NCI-H774 (cell line): ENCODE measurements around the gene ADARB2.
"Not testable (repeated sequence)": the region's sequence is repeated elsewhere in the genome, so short reads cannot be mapped to it uniquely, and the experiment has no call there.

Experiments used
- DNase-seq: peaks from one replicate; lab custom pipeline; 2025; lab: John Stamatoyannopoulos, UW

ADARB2 gene

DNA sequence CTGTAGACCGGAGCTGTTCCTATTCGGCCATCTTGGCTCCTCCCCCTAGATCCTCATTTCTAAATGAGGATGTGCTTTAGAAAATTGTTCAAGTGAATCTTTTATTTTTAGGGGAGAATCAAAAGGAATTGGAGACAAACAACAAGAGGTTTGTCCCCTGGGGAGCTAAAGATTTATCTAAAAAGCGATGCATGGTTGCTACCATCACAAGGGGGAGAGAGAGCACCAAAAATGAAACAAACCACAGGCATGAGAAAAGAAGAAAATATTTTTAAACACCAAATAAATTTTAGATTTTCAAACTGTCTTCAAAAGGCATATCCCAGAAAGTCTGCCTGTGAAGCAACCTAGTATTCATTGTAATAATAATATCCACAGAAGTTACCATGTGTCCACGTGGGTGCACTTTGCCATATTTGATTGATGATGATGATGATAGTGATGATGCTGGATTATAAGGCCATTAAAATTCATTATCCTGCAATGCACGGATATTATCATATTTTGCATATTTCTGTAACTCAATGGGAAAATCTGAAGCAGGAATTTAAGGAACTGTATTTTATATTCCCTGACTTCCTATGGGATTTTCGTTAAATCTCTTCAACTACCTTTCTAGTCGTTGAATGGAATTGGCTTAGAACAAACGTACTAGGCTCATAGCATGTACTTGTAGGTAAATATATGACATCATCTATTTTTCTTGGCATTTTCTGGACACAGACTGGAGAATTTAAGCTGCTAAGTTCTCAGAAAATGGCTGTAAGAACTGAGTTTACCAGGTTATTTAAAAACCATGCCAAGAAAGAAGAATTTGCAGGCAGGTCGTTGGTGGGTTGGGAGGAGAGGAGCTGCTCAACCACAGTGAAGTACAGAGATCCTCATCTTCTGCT is 509.6 kb downstream of the ADARB2 start:
- no peak for DNase-seq

DNA sequence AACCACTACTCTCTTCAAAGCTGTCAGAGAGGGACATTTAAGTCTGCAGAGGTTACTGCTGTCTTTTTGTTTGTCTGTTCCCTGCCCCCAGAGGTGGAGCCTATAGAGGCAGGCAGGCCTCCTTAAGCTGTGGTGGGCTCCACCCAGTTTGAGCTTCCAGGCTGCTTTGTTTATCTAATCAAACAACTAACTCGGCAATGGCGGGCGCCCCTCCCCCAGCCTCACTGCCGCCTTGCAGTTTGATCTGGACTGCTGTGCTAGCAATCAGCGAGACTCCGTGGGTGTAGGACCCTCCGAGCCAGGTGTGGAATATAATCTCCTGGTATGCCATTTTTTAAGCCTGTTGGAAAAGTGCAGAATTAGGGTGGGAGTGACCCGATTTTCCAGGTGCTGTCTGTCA is 510.4 kb downstream of the ADARB2 start:
- not testable (repeated sequence) for DNase-seq

DNA sequence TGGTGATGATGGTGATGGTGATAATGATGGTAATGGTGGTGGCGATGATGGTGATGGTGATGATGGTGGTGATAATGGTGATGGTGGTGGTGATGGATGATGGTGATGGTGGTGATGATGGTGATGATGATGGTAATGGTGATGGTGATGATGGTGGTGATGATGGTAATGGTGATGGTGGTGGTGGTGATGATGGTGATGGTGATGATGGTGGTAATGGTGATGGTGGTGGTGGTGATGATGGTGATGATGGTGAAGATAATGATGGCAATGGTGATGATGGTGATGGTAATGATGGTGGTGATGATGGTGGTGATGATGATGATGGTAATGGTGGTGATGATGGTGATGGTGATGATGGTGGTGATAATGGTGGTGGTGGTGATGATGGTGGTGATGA is 517.5 kb downstream of the ADARB2 start:
- DNase-seq, result not testable (repeated sequence)

DNA sequence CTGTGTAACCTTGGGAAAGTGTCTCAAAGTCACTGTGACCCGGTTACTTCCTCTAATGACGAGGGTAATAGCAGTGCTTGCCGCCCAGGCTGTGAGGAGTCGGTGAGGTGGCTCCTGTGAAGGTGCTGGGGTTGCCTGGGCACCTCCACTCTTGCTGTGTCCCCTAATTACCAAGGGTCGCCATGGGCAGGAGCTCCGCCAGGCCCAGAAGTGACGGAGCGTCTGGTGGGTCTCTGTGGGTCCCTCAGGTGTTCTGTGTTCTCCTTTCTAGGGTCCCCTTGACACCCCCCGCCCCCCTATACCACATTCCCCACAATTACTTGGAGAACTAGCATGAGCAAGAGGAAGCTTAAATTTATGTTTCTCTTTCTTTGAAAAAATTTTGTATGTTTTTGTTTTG is 519.7 kb downstream of the ADARB2 start:
- no peak for DNase-seq

DNA sequence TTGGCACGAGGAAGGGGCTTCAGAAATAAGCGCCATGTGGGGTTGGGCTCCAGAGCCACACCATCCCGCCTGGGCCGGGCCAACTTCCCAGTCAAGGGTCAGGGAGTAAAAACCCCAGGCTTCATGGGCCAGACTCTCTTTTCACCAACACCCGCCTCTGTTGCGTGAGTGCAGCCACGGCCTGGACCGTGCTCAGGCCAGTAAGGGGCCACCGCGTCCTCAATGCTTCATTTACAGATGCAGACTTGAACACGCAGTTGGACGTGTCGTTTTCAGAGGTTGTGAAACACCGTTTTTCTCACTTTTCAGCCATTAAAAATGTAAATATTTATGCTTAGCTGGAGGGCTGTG is 520.1 kb downstream of the ADARB2 start:
- DNase-seq, result no peak

DNA sequence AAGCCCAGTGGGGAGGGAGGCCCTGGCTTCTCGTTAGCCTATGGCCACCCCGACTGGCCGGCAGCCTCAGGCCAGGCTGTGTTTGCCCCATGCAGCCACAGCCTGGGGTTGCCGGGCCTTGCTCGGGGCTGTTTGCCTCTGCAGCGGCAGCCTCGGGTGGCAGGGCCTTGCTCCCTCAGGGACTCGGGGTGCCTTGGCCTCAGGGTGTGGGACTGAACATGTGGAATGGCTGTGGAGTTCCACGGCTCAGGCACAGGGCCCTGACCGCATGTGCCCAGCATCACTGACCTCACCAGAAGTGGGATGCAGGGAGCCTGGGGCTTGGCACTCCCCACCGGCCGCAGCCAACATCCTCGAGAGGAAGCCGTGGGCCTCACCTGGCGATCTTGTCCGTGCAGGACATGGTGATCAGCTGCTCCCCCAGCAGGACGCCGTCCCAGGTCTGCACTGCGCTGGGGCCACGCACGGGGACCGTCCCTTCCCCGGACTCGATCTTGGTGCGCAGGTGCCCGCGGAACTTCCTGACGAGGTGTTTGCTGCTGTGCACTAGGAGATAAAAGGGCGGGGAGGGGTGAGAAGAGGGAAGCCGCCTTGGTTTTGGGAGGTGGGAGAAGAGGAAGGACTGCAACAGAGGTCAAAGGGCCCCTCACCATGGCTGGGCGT is 520.6 kb downstream of the ADARB2 start:
- DNase-seq, result no peak

DNA sequence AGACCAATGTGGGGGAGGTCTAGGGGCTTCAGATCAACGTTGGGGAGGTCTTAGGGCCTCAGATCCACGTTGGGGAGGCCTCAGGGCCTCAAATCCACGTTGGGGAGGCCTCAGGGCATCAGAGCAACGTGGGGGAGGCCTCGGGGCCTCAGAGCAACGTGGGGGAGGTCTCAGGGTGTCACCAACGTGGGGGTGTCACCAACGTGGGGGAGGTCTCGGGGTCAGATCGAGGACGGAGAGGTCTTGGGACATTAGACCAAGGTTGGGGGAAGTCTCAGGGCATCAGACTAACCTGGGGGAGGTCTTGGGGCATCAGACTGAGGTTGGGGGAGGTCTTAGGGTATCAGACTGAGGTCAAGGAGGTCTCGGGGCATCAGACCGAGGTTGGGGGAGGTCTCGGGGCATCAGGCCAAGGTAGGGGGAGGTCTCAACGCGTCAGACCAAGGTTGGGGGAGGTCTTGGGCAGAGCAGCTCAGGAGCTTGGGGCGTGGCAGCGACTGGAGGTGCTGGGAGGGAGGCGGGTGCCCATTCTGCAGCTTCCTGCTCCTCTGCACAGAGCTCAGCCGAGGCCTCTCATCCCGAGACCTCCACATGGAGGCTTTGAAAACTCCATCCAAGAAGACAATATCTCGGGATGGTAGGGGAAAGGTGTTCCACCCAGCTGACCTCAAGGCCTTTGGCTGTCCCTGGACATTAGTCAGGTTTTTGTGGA is 521.3 kb downstream of the ADARB2 start:
- no peak for DNase-seq

DNA sequence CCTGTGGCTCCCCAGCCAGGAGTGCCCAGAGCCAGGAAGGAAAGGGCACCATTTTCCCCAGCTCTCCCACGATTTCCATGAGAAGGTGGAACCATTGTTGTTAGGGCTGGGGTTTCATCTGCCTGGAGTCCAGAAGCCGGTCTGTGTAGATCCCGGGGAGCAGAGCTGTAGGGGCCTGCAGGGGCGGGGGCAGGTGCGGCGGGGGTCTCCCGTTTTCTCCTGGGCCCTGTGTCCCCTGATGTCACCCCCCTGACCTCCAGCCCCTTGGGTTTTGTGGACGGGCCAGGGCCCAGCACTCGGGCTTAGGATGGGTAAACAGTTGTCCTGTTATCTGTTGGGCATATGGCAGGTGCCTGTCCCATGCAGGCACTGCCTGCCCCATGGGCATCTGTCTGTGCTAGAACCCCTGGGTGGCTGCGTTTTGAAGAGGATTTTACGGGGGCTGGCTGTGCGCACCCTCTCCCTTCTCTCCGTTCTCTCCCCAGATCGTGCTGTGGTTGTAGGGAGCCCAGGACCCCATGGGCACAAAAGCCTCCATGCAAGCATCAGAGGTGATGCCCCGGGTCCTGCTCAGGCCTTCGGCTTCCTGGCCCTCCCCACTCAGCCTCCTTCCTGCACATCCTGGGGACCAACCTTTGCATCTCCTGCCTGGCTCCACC is 522.3 kb downstream of the ADARB2 start:
- DNase-seq, result no peak

DNA sequence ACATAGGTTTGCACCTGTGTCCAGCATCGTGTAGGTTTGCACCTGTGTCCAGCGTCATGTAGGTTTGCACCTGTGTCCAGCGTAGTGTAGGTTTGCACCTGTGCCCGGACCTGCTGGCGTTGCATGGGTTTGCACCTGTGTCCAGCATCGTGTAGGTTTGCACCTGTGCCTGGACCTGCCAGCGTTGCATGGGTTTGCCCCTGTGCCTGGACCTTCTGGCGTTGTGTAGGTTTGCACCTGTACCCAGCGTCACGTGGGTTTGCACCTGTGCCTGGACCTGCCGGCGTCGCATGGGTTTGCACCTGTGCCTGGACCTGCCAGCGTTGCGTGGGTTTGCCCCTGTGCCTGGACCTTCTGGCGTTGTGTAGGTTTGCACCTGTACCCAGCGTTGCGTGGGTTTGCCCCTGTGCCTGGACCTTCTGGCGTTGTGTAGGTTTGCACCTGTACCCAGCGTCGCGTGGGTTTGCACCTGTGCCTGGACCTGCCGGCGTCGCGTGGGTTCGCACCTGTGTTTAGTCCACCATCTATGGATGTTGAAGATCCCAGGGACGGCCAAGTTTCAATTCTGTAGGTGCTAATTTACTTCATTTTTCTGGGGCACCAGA is 523.2 kb downstream of the ADARB2 start:
- DNase-seq, result no peak

DNA sequence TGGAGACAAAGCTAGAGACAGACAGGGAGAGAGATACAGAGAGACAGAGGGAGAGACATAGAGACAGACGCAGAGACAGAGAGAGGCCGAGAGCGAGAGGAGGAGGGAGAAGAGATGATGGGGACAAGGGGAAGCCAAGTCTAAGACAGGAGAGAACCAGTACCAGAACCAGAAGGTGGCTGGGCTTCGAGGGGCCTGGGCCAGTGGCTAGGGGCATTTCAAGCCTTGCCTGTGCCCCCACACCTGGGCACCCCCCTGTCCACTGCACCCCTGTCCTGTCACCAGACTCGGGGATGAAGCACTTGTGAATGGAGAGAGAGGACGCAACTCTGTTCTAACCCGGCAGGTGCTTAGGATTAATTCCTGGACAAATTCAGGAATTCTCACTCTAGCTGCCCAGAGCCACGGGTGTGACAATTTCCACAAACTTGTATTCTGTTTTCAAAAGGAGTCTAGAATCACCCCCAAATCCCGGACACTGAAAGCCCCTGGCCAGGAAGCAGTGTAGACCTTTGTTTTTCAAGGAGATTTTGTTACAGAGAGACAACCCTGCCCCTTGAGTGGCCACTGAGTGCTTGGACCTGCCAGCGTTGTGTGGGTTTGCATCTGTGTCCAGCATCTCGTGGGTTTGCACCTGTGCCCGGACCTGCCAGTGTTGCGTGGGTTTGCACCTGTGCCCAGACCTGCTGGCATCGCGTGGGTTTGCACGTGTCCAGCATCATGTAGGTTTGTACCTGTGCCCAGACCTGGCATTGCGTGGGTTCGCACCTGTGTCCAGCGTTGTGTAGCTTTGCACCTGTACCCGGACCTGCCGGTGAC is 523.9 kb downstream of the ADARB2 start:
- DNase-seq, result no peak

DNA sequence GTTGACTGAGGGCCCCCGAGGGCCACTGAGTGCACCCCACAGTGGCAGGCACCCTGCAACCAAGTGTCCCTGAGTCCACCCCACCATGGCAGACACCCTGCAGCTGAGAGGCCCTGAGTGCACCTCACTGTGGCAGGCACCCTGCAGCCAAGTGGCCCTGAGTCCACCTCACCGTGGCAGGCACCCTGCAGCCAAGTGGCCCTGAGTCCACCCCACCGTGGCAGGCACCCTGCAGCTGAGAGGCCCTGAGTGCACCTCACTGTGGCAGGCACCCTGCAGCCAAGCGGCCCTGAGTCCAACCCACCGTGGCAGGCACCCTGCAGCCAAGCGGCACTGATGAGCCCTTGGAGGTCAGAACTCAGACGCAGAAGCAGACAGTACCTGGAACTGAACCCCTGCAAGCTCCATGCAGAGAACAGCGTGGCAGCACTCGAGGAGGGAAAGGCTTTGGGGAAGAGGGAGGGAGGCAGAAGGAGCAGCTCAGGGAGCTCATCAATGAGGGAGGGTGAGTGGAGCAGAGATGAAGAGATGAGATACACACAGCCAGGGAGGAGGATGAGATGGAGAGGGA is 524.7 kb downstream of the ADARB2 start:
- DNase-seq, result no peak

DNA sequence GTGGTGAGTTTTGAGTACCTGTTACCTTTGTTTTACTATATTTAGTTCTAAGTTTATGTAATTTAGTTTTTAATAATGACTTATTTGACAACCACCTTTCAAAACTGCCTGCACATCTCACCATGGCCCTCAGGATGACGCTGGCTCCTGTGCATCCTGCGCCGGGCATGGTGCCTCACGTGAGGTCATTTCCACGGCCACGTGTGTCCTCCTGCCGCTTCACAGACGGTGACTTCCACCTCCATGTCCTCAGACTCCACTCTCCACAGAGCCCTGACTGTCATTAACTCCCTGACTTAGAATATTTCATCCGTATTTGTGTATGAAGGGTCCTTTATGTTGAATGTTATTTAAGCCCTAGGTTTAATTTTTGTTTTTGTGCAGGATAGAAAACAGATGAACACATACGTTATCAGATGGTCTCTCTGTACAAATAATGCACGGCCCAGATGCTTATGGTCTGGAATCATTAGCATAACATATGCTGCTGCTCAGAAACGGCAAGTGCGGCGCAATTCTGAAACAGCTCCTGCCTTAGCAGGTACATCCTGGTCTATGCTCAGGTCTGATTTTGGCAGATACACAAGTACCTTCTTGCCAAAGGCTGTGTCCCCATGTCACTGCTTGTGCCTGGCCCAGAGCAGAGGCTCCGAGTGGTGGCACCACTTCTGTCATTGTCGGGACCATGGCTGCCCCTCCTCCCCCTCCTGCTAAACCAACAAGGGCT is 525.3 kb downstream of the ADARB2 start:
- no peak for DNase-seq

DNA sequence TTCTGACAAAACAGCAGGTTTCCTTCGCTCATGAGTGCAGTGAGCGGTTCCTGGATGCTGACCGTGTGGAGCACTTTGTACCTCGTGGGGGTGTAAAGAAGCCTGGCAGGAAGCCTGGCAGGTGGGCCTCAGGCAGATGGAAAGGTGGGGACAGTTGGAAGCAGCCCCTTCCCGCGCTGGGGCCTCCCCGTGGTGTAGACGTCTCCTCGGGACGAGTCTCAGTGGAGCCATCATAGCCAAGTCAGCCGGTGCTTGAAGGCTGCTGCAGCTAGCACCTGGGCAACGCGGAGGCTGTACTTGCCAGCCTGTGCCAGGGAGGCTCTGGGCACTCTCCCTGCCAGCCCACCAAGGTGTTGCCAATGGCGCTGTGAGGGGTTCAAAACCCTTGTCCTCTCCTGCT is 526.7 kb downstream of the ADARB2 start:
- no peak for DNase-seq

DNA sequence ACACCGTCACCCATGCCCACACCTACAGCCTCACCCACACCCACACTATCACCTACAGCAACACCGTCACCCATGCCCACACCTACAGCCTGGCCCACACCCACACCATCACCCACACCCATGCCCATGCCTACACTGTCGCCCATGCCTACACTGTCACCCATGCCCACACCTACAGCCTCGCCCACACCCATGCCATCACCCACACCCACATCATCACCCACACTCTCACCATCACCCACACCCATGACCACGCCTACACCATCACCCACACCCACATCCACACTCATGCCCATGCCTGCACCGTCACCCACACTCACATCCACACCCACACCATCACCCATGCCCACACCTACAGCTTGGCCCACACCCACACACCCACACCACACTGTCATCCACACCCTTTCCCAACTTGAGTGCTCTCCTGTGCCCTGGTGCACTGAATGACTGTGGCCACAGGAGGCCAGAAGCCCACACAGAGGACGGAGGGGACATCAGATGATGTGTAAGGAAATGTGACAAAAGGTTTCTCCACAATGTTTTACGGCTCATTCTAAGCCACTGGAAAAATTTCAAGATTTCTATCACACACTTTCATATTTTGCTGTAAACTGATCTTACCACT is 527.9 kb downstream of the ADARB2 start:
- no peak for DNase-seq

DNA sequence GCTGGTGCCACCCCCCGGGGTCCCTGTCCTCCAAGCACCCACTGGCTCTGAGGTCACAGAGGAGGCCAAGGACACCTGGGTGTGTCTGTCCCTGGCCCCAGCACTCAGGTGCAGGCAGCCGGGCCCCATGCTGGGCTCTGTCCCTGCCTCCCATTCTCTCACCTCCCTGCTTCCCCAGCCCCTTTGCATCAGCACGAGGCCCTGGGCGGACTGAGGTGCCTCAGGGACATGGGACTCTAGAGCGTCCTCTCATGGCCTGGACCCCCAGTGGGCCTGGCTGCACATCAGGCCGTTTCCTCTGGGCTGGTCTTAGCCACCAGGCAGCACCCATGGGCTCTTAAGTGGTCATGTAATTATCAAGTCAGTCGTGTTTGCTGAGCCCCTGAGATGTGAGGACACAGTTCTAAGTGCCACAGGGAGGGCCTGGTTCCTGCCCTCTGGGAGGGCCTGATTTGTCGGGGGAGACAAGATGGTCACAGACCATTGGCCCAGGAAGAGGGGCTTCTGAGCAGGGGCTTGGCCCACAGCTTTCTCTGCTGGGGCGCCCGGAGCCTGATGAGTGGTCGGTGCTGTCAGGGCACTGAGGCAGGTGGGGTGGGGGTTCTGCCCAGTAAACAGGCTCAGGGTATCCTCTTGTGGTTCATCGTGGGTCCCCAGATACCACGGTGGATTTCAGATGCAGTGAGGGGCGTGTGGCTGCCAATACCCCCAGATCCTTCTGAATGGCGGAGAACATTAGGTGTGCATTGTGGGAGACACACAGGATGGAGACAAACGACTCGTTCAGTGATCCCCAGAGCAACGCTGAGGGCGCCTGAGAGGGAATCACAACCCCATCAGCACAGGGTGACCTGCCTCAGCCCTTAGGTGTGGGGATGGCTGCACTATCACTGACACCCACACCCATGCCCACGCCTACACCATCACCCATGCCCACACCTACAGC is 528.7 kb downstream of the ADARB2 start:
- no peak for DNase-seq

DNA sequence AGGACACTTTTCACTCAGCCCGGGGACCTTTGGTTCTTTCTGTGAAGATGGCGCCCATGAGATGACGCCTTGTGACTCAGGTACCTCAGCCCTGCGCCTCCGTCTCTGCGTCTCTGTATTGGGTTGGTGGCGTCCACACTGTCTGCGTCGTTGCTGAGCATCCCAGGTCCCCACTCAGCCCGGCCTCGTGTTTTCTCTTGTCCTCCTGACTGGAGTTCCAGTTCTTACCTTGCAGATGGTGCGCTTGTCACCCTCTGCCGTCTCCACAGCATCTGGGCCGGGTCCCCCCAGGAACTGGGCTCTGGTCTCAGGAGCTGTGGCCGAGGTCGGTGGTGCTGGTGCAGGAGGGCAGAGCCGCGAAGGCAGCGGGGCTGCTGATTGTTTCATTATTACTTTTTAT is 530.7 kb downstream of the ADARB2 start:
- no peak for DNase-seq

DNA sequence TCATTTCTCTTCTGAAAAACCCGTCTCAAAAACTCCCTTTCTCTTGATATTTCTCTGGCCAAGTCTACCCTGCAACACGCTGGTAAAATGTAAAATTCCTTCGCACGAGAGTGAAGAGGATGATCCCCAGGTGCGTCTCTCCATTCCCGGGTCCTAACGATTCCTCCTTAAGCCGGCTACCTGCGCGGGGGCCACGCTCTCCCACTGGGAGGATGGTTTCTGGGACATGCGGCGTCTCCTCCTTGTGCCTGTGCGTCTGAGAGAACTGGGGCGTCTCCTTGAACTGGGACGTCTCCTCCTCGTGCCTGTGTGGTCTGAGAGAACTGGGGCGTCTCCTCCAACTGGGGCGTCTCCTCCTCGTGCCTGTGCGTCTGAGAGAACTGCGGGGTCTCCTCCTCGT is 531.2 kb downstream of the ADARB2 start:
- DNase-seq, result no peak

DNA sequence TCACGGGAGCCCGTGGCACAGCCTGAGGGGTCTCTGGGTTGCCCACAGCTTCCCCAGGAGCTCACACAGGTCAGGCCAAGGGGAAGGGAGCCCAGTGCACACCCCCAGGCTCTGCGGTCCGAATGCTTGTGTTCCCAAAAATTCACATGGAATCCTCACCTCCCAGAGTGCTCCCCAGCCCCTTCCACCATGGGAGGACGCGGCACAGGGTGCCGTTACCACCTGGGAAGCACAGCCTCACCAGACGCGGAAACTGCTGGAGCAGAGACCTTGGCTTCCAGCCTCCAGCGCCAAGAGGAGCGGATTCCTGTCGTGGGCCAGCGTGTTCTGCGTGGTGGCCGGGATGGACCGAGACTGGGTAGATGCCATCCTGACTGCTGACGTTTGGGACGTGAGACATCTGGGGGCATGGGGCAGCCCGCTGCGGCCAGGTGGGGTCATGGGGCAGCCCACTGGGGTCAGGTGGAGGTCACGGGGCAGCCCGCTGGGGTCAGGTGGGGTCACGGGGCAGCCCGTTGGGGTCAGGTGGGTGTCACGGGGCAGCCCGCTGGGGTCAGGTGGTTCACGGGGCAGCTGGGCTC is 531.8 kb downstream of the ADARB2 start:
- DNase-seq, result no peak
